Measurements from ENCODE around the gene ANO10. TPM values are rescaled to one million over a fixed set of nuclear protein-coding genes. Genes with fewer than 3 reads are reported as not detected.

The ANO10 gene
- total RNA-seq: 10 to 100 TPM; 28.0 to 41.8 (median 33.9) TPM

DNA sequence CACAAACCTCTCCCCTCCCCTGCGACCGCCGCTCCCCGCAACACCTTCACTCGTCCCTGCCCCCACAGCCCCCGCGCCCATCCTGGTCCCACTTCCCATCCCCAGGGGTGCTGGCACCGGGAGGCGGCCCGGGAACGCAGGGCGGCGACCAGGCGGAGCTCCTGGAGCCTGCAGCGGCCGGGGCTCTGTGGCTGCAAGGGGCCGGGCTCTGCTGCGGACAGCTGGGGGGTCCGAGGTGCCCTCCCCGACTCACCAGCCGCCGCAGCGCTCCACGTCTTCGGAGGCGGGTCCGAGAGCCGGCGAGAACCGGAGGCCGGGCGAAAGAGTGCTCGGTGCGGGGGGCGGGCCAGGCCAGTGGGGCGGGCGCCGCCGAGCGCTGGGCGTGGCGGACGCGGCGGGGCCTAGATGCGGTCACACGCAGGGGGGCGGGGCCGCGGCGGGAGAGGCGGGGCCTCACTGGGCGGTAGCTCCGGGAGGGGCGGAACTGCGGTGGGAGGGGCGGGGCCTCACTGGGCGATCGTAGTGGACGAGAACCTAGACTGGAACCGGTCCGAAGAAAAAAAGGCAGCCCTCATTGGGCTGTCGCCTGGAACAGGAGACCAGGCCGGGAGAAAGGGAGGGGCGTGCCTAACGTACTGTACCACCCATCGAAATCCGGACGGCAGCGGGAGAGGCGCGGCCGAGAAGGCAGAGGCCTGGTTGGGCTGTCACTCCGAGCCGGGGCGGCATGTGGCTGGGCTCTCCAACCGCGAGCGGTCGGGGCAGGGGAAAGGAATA, at the start of gene ANO10:
Gene ANO10 (minus strand): TSS at position 356 of the 777 bp plus-strand sequence. CDS start 16,159 bp downstream, outside the sequence.
- TF ChIP-seq CTCF (IDR thresholded peaks at IDR 0.05; ENCODE audit: low read depth): no peak

DNA sequence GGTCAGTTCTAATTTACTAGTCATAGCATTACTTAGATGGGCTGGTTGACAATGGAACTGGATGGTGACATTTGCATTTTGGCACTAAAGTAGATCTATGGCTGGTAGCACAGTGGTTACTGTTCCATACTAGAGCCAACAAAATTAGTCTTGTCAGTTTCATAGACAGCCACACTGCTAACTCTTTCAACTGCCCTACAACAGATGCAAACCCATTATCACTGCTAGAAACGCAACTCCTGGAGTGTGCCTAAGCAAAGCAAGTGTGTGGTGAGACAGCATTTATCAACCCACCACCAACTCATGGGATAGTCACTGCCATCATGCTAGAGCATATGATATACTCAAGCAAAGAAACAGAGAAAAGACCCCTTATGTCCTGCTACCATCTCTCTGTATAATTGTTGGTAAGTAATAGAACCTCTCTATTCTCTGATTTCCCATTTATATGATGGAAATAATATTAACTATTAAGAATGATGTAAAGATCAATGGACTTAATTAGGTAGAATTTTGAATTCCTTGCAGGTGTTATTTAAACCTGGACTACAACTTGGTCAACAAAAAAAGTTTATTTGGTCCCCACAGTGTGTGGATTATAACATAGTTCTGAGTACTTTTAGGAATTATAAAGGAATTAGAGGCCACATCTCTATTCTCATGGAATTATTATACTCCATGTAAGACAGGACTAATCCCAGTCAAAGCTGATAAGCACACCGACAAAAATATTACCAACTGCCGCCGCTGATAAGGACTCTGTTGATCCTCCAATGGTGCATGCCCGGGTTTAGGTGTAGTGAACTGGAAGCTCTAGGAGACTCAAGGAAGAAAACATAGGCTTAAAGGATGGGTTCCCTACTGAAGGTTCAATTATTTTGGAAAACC, 49.1 kb upstream of the ANO10 start:
- no peak for TF ChIP-seq CTCF (IDR thresholded peaks at IDR 0.05; ENCODE audit: low read depth)

DNA sequence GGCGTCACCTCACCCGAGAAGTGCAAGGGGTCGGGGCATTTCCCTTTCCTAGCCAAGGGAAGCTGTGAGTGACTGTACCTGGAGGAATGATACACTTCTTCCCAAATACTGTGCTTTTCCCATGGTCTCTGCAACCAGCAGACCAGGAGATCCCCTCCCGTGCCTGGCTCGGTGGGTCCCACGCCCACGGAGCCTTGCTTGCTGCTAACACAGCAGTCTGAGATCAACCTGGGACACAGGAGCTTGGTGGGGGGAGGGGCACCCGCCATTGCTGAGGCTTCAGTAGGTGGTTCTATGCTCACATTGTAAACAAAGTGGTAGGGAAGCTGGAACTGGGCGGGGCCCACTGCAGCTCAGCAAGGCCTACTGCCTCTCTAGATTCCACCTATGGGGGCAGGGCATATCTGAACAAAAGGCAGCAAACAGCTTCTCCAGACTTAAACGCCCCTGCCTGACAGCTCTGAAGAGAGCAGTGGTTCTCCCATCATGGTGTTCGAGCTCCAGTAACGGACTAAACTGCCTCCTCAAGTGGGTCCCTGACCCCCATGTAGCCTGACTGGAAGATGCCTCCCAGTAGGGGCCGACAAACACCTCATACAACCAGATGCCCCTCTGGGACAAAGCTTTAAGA, 37.6 kb upstream of the ANO10 start:
- TF ChIP-seq CTCF (IDR thresholded peaks at IDR 0.05; ENCODE audit: low read depth): no peak

DNA sequence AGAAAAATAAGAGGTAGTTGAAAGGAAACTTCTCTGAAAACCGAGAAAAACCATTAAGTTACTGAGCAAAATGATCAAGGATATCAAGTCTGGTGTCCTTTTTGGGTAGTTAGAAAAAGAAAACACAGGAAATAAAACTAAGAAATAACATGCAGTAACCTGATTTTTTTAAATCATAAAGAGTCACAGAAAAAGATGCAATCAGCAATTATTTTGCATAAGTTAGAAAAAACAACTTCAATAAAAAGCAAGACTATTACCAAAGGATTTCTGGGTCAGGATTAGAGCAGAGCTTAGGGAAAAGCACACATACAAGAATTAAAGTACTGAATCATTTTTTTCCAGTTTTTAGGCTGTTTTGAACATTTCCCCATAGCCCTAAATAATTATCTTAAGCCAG, 28.5 kb upstream of the ANO10 start:
- no peak for TF ChIP-seq CTCF (IDR thresholded peaks at IDR 0.05; ENCODE audit: low read depth)

DNA sequence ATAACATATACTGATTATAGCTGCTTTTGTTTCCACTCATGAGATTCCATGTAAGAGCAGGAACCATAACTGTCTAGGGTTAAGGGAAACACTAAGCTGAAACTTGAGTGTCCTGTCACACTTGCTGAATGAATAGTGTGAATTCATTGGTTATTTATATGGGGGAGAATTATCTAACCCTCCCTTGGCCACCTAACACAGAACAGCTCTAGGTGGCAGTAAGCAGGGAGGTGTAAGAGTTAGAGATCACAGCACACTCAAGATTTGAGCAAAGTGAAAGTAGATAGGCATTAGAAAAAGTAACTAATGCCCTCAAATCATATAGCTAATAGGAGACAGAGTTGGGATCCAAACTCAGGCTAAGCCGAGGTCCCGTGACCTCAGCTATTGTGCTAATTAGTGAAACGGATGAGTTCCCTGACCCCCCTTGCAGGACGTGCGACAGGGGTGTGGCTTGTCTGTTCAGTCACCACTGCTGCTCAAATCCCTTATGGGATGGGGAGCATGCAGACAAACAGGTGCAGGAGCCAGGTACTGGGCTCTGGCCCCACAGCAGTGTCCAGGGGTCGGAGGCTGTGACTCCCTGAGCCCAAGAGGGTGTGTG, 27.7 kb upstream of the ANO10 start:
- TF ChIP-seq CTCF (IDR thresholded peaks at IDR 0.05; ENCODE audit: low read depth): no peak

GRCh38 chr3:43648957-43649356, 27.1 kb upstream of the ANO10 start:
- TF ChIP-seq CTCF (IDR thresholded peaks at IDR 0.05; ENCODE audit: low read depth): no peak

Measured in subcutaneous adipose tissue (tissue), 4 donors.